Measurements from ENCODE around the gene MCF2L2. TPM values are rescaled to one million over a fixed set of nuclear protein-coding genes. Genes with fewer than 3 reads are reported as not detected.

The MCF2L2 gene
- total RNA-seq, 1 donor from 2014 or later, result 0.43 TPM

DNA sequence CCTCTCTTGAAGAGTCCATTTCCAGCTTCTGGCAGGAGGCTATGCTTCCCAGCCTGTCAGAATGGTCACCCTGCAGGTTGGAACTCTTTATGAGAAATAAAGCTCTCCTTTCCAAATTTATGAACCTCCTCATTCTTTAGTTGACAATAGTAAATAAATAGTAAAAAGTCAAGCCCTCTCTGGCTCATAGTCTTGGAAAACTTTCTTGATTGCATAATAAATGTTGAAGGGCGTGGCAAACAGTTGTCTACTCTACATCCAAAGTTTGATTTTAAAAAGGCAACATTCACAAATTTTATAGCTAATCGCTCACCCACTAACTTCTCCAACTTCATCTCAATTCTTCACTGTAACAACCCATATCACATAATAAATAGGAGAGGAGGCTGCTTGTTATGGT lies 58.8 kb downstream of the MCF2L2 start:
- no peak for DNase-seq (ENCODE audit: low spot score, unreplicated experiment)
- H3K36me3 Mint-ChIP-seq (ENCODE audit: insufficient read depth), result no peaks in the 10 kb centered on the region
- H3K4me1 Mint-ChIP-seq (ENCODE audit: low read depth), result peaks cover 7% of the 10 kb centered on the region
- peaks cover 4% of the 10 kb centered on the region for H3K27me3 Mint-ChIP-seq
- no peak overlapping the region for H3K4me3 Mint-ChIP-seq (ENCODE audit: low read depth)
- TF ChIP-seq, protein P1, sequence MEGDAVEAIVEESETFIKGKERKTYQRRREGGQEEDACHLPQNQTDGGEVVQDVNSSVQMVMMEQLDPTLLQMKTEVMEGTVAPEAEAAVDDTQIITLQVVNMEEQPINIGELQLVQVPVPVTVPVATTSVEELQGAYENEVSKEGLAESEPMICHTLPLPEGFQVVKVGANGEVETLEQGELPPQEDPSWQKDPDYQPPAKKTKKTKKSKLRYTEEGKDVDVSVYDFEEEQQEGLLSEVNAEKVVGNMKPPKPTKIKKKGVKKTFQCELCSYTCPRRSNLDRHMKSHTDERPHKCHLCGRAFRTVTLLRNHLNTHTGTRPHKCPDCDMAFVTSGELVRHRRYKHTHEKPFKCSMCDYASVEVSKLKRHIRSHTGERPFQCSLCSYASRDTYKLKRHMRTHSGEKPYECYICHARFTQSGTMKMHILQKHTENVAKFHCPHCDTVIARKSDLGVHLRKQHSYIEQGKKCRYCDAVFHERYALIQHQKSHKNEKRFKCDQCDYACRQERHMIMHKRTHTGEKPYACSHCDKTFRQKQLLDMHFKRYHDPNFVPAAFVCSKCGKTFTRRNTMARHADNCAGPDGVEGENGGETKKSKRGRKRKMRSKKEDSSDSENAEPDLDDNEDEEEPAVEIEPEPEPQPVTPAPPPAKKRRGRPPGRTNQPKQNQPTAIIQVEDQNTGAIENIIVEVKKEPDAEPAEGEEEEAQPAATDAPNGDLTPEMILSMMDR (IDR thresholded peaks at IDR 0.05; ENCODE audit: unreplicated experiment), result no peak
- H3K27ac Mint-ChIP-seq, result no peak overlapping the region
- no peaks in the 10 kb centered on the region for H3K9me3 Mint-ChIP-seq (ENCODE audit: low read depth)

DNA sequence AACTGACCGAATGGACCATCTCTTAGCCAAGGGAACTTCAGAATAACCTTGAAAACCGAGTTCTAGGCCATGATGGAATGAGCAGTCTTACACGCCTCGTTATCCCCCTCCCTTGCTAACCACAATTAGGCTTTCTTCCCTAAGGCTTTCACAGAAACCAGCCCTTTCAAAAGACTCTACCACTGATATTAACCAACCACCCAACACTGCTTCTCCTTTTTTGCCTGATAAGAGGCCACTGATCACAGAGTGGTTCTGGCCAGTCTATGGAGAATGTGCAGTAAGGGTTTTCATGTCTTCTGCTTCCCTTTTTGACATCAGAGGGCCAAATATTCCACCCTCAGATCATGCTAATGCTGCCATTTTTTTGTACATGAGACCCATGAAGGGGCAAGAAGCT lies 59.3 kb downstream of the MCF2L2 start:
- Mint-ChIP-seq H3K4me3 (ENCODE audit: low read depth) (no peak overlapping the region), H3K27me3 (peaks cover 4% of the 10 kb centered on the region), H3K4me1 (ENCODE audit: low read depth) (peaks cover 7% of the 10 kb centered on the region), H3K36me3 (ENCODE audit: insufficient read depth) (no peaks in the 10 kb centered on the region), H3K27ac (no peak overlapping the region), H3K9me3 (ENCODE audit: low read depth) (no peaks in the 10 kb centered on the region)
- TF ChIP-seq, protein P1 (IDR thresholded peaks at IDR 0.05; ENCODE audit: unreplicated experiment), result no peak
- DNase-seq (ENCODE audit: low spot score, unreplicated experiment), result no peak

DNA sequence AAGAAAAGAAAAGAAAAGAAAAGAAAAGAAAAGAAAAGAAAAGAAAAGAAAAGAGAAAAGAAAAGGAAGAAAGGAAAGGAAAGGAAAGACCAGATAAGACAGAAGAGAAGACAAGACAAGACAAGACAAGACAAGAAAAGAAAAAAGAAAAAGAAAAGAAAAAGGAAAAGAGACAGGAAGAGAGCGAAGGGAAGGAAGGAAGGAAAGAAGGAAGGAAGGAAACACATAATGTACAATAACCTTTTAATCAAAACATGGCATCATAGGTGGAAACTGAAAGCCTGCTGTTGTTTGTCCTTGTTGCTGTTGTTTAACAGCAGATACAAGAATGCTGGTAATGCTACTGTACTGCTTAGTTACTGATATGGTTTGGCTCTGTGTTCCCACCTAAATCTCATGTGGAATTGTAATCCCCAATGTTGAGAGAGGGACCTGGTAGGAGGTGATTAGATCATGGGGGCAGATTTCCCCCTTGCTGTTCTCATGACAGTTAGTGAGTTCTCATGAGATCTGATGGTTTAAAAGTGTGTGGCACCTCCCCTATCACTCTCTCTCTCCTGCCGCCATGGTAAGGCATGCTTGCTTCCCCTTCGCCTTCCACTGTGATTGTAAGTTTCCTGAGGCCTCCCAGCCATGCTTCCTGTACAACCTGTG lies 67.3 kb downstream of the MCF2L2 start:
- Mint-ChIP-seq H3K27ac (no peak overlapping the region), H3K36me3 (ENCODE audit: insufficient read depth) (no peaks in the 10 kb centered on the region), H3K4me3 (ENCODE audit: low read depth) (no peak overlapping the region), H3K27me3 (no peaks in the 10 kb centered on the region), H3K4me1 (ENCODE audit: low read depth) (peaks cover 2% of the 10 kb centered on the region), H3K9me3 (ENCODE audit: low read depth) (no peaks in the 10 kb centered on the region)
- TF ChIP-seq, protein P1 (IDR thresholded peaks at IDR 0.05; ENCODE audit: unreplicated experiment), result no peak
- DNase-seq (ENCODE audit: low spot score, unreplicated experiment), result no peak

DNA sequence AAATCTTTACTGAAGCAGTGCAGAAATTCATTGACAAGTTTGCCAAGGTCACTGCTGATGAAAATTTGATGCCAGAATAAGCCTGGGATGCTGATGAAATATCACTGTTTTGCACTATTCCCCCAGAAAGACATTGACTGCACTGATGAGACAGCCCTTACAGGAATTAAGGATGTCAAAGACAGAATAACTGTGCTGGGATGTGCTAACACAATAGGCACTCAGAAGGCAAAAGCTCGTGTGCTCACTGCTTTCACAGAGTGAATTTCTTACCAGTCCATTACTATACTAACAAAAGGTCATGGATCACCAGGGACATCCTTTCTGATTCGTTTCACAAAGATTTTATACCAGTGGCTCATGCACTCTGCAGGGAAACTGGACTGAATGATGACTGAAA lies 69.4 kb downstream of the MCF2L2 start:
- no peaks in the 10 kb centered on the region for H3K9me3 Mint-ChIP-seq (ENCODE audit: low read depth)
- no peak overlapping the region for H3K4me3 Mint-ChIP-seq (ENCODE audit: low read depth)
- H3K27me3 Mint-ChIP-seq, result no peaks in the 10 kb centered on the region
- no peaks in the 10 kb centered on the region for H3K36me3 Mint-ChIP-seq (ENCODE audit: insufficient read depth)
- DNase-seq (ENCODE audit: low spot score, unreplicated experiment), result no peak
- no peak overlapping the region for H3K27ac Mint-ChIP-seq
- no peaks in the 10 kb centered on the region for H3K4me1 Mint-ChIP-seq (ENCODE audit: low read depth)
- TF ChIP-seq, protein P1 (IDR thresholded peaks at IDR 0.05; ENCODE audit: unreplicated experiment), result no peak

DNA sequence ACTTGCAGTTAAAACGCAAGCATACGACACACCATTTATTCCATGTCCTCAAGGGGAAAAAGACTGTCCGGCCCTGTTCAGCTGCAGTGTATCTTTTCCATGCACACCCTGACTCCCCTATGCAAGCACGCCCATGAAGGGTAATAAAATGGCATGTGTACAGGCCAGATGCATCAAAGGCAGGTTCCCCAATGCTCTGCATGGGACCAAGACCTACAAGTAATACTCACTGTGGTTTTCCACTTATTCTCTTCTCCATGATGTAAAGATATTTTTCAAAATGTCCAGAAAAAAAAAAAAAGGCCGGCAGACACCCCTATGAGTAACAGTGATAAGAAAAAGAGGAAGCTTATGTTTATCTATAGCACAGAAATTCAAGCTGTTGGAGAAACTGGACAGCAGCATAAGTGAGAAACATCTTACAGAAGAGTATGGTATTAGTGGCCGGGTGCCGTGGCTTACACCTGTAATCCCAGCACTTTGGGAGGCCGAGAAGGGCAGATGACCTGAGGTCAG lies 70.8 kb downstream of the MCF2L2 start:
- TF ChIP-seq, protein P1 (IDR thresholded peaks at IDR 0.05; ENCODE audit: unreplicated experiment), result no peak
- H3K4me1 Mint-ChIP-seq (ENCODE audit: low read depth), result no peaks in the 10 kb centered on the region
- no peaks in the 10 kb centered on the region for H3K27me3 Mint-ChIP-seq
- H3K9me3 Mint-ChIP-seq (ENCODE audit: low read depth), result no peaks in the 10 kb centered on the region
- no peak for DNase-seq (ENCODE audit: low spot score, unreplicated experiment)
- no peak overlapping the region for H3K27ac Mint-ChIP-seq
- no peaks in the 10 kb centered on the region for H3K36me3 Mint-ChIP-seq (ENCODE audit: insufficient read depth)
- no peak overlapping the region for H3K4me3 Mint-ChIP-seq (ENCODE audit: low read depth)
